ENCODE results near the gene TRIM8.

DNA sequence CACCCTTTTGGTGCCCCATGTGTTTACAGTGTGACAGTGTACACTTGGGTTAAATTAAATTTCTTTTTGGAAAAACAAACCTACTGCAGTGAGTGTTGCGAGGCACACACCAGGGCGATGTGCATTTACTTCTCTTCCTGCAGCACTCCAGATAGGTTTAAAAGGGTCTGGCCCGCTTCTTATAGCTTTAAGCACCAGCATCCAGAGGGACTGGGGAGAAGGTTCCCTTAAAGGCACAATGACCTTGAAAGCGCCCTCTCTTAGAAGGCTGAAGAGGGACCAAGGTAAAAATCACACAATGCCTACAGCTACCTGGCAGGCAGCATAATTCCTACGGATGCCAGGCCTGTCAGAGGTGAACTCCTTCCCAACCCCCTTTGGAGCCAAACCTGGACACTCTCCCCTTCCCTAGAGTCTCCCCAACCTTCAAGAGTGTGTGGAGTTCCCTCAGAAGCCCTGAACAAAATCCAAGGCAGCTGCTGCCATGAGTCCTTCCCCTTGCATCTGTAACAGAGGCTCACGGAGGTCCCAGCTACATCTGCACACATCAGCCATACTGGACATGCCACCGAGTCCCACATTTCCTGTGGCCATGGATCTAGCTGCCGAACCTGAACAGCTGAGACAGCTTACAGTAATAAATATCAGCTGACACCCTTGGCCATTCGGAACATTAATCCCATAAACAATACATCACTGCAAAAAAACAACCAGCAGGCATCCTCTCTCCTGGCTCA, 33.2 kb downstream of the TRIM8 start:
- TF ChIP-seq CTCF (IDR thresholded peaks at IDR 0.05) (no peak), POLR2A (IDR thresholded peaks at IDR 0.05) (no peak), POLR2AphosphoS5 (IDR thresholded peaks at IDR 0.05) (no peak)

All from prostate gland (tissue), 2 donors.